Spleen (tissue), 7 donors: ENCODE measurements around the gene TCHHL1.

Source experiments
- POLR2AphosphoS5 ChIP-seq, 3 donors: sonication (generic); formaldehyde crosslinking; IDR thresholded peaks; one replicate each; pipeline ENCODE4 v1.5.1; 2017; ENCODE audit warnings: antibody characterized with exemption in 3 of 3
- TF ChIP-seq, protein P1 (sequence below), 11 experiments: fragments of 200-600 bp in 7 of 11; fragments of 450-650 bp in 4 of 11; sonication (generic) in 4 of 11; IDR thresholded peaks in 8 of 11; conservative IDR thresholded peaks in 3 of 11; 1 replicate in 7 of 11; 2 replicates in 4 of 11; pipeline versions ENCODE4 v1.4.0 to v1.8.0; 2016 to 2021; ENCODE audit warnings: antibody characterized with exemption in 11 of 11, inconsistent platforms in 4 of 11, mild to moderate bottlenecking in 1 of 11
- donor health status: DM: no; HTN: no; CAD: no; lungs with moderate emphysema.
- donor health status: DM: no; HTN: no; CAD: no.
- donor health status: DM: no; HTN: no; CAD: no.

DNA sequence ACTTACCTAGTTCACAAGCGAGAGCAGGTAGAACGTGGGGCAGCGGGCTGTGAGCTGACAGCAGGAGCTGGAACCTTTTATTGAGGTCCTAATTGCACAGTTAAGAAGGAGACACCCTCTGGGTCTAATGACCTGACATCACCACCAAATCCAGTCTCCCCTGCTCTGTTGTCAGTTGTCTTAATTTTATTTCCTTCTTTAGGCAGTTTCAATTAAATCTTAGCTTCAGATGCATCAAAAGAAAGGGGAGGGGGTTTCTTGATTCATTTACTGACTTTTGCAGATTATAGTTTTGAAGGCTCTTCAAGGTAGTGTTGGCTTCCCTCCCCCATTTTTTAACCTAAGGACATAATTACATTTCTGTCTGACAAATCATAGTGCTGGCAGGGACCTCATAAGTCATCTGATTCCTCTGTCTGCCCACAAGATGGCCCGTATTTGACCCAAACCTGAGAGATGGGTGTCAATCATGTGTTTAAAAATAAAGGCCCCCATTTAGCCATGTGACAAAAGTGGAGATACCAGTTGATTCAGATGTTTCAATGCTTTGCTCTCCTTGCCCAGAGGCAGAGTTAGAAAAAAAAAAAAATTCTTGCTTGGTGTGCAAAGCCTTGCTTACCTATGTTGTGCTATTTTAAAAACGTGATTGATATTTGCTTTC lies at the start of gene TCHHL1:
- TF ChIP-seq POLR2AphosphoS5 (IDR thresholded peaks at IDR 0.05), result no peak
- TF ChIP-seq, protein P1, sequence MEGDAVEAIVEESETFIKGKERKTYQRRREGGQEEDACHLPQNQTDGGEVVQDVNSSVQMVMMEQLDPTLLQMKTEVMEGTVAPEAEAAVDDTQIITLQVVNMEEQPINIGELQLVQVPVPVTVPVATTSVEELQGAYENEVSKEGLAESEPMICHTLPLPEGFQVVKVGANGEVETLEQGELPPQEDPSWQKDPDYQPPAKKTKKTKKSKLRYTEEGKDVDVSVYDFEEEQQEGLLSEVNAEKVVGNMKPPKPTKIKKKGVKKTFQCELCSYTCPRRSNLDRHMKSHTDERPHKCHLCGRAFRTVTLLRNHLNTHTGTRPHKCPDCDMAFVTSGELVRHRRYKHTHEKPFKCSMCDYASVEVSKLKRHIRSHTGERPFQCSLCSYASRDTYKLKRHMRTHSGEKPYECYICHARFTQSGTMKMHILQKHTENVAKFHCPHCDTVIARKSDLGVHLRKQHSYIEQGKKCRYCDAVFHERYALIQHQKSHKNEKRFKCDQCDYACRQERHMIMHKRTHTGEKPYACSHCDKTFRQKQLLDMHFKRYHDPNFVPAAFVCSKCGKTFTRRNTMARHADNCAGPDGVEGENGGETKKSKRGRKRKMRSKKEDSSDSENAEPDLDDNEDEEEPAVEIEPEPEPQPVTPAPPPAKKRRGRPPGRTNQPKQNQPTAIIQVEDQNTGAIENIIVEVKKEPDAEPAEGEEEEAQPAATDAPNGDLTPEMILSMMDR (IDR thresholded peaks at IDR 0.05 in 8 of 11, conservative IDR thresholded peaks at IDR 0.05 in 3 of 11), result no peak
